ENCODE results near the gene PLPP4. TPM values are rescaled to one million over a fixed set of nuclear protein-coding genes. Genes with fewer than 3 reads are reported as not detected.

PLPP4 gene
- total and polyA plus RNA-seq, 10 of the 15 experiments (the other 5 are each of a cell fraction or from before 2014, with no cell fraction given): 0.08 to 3.1 (median 0.26) TPM; not detected in 3

GRCh38 chr10:120571266-120571665 is 114.2 kb downstream of the PLPP4 start:
- H3K27me3 ChIP-seq (replicated peaks in 1 of 2; ENCODE audit: control insufficient read depth in 2 of 2, insufficient read depth in 2 of 2, low read length in 1 of 2): peaks cover 0 to 1% of the 10 kb centered on the region in 2 experiments; a peak in 1 of 4 replicates
- SMC1A ChIA-PET (ENCODE audit: uncharacterized antibody, unreplicated experiment): no interaction called here
- RAD21 ChIA-PET (ENCODE audit: unreplicated experiment): no interaction called here
- BruUV-seq (replicated peaks): no TSS peak
- DNase-seq (ENCODE audit: low read depth, low spot score) (no peak), FAIRE-seq (no peak), ATAC-seq (no peak)
- in situ Hi-C loops (cut with MboI): no loop called here
- CTCF ChIA-PET: no interaction called here
- H3K4me2 ChIP-seq (ENCODE audit: control insufficient read depth, insufficient read depth): no peak overlapping the region
- intact Hi-C loops (cut with micrococcal nuclease; ENCODE audit: unreplicated experiment): no loop called here
- H3K4me1 ChIP-seq (ENCODE audit: control insufficient read depth, insufficient read depth, low read length): no peaks in the 10 kb centered on the region
- TF ChIP-seq BMI1 (IDR thresholded peaks at IDR 0.05; ENCODE audit: borderline replicate concordance) (no peak), CBX5 (IDR thresholded peaks at IDR 0.05; ENCODE audit: low read depth) (no peak), SIX5 (IDR thresholded peaks at IDR 0.05; ENCODE audit: low read depth, low read length, severe bottlenecking) (no peak), ZNF384 (IDR thresholded peaks at IDR 0.05; ENCODE audit: borderline replicate concordance, low read depth, low read length) (no peak), E2F4 (IDR thresholded peaks at IDR 0.05; ENCODE audit: low read depth, low read length) (no peak), BCL11A (IDR thresholded peaks at IDR 0.05; ENCODE audit: low read depth, low read length) (no peak), IRF3 (IDR thresholded peaks at IDR 0.05) (no peak)
- H3K9ac ChIP-seq (ENCODE audit: control insufficient read depth, insufficient read depth, low read length): no peak overlapping the region
- no peak overlapping the region for H2AFZ ChIP-seq (ENCODE audit: control insufficient read depth, low read depth, low read length)
- no peaks in the 10 kb centered on the region for H4K20me1 ChIP-seq (ENCODE audit: control insufficient read depth, insufficient read depth)
- no peaks in the 10 kb centered on the region for H3K9me3 ChIP-seq (replicated peaks; ENCODE audit: control insufficient read depth, insufficient read depth, low read length)
- H3K36me3 ChIP-seq (ENCODE audit: control insufficient read depth in 2 of 2, insufficient read depth in 2 of 2, low read length in 1 of 2): no peaks in the 10 kb centered on the region
- POLR2A ChIA-PET: no interaction called here
- H3K4me3 ChIP-seq: no peak overlapping the region
- H3K27ac ChIP-seq (ENCODE audit: control insufficient read depth, insufficient read depth): no peak overlapping the region
- H3K79me2 ChIP-seq (ENCODE audit: control insufficient read depth, insufficient read depth, low read length): no peaks in the 10 kb centered on the region

Measured in GM12878 (cell line).